GM11168 (cell line): Measurements from ENCODE around the gene ENSA.
"Not testable (repeated sequence)": the region's sequence is repeated elsewhere in the genome, so short reads cannot be mapped to it uniquely, and the experiment has no call there.

Experiments used
- in situ Hi-C: fragments of 300-500 bp; cut with MboI; formaldehyde crosslinking; loops from one replicate; pipeline ENCODE4 v1.12.0; 2022; ENCODE audit warnings: low sequenced_read_pairs; ENCODE audit not compliant: unreplicated experiment

ENSA gene

DNA sequence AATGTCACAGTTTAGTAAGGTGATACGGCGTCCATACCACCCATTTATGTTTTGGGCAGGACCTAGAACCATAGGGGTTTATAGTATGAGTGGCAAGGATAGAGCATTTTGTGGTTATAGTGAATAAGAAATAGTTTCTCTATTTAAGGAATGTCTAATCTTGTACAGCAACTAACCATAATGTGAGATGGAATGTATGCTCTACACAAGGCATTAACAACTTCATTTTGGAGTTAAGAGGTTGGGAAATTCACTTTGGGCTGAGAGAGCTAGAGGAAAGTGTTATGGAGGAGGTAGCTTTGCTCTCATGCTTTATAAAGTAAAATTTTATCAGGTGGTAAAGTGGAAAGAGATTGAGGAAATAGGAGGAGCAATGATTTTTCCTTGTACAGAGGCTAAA lies 47.0 kb downstream of the ENSA start:
- in situ Hi-C loops: no loop called here

GRCh38 chr1:150581962-150582361 lies 47.5 kb downstream of the ENSA start:
- in situ Hi-C loops: not testable (repeated sequence)

DNA sequence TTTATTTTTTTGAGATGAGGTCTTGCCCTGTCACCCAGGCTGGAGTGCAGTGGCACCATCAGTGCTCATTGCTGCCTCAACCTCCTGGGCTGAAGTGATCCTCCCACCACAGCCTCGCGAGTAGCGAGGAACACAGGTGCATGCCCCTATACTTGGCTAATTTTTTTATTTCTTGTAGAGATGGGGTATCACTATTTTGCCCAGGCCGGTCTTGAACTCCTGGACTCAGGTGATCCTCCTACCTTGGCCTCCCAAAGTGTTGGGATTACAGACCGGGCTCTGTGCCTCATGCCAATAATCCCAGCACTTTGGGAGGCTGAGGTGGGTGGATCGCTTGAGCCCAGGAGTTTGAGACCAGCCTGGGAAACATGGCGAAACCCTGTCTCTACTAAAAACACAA lies 48.0 kb downstream of the ENSA start:
- in situ Hi-C loops: not testable (repeated sequence)

DNA sequence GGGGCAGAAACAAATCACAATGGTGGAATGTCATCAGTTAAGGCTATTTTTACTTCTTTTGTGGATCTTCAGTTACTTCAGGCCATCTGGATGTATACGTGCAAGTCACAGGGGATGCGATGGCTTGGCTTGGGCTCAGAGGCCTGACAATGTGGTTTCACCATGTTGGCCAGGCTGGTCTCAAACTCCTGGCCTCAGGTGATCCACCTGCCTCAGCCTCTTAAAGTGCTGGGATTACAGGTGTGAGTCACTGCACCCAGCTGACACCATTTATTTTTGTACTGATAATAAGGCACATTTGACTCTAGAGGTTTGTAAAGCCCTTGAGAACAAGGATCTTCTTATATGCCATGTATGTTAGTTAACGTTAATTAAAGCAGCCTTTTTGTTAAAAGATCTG lies 48.4 kb downstream of the ENSA start:
- in situ Hi-C loops: not testable (repeated sequence)

DNA sequence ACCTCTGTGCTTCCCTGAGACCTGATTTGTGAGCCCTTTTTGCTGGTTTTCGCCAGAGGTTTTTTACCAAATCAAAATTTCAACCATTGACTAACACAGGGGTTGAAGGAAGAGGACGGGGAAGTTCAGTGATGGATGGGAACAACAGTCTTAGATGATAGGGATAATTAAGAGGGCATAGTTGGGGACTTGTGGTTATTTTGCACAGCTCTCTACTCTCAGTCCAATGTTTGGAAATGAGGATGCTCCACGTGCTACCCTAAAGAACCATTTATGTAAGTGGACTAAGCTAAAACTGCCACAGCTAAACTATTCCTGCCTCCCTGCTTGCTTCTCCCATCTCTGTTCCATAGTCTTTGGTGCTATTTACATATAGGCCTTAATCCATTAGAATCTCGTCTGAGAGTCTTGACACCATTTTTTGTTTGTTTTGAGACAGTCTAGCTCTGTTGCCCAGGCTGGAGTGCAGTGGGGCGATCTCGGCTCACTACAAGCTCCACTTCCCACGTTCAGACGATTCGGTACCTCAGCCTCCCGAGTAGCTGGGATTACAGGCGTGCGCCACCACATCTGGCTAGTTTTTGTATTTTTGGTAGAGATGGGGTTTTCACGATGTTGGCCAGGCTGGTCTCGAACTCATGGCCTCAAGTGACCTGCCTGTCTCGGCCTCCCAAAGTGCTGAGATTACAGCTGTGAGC lies 49.3 kb downstream of the ENSA start:
- in situ Hi-C loops: no loop called here

- in situ Hi-C loops: no loop called here
Observed at GRCh38 chr1:150579110-150579944, 50.1 kb downstream of the ENSA start, which contains the start of gene MCL1. Gene MCL1 (minus strand): TSS chr1:150579610. CDS start chr1:150579530, 80 bp downstream.

GRCh38 chr1:150578272-150579109 lies 50.9 kb downstream of the ENSA start:
- in situ Hi-C loops: no loop called here

DNA sequence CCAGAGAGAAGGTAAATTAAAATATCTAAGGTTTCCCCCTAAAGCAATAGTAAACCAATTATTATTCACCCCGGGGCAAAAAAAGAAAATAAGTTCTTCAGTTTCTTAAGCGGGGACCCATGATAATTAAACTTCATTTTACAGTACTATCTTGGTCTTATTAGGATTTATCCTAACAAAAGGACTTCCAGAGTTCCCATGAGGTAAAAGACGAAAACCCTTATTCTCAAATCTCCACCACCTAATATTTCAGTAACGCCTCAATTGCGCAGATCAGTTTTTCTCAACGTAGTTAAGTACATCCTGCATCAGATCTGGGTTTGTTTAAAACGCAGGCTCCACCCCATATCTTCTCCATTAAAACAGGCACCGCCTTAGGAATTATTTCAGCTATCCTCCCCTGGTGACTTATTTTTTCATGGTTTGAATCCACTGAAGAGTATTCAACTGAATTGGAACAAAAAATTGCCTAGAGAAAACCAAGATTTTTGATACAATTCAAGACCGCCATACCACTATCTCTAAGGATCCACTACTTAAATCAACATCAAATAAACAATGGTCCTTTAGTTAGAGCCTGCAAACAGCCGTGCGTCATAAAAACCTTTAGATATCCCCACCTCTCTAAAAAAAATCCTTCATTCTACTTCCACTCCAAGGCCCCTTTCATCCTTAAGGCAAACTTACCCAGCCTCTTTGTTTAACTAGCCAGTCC lies 51.7 kb downstream of the ENSA start:
- in situ Hi-C loops: no loop called here

DNA sequence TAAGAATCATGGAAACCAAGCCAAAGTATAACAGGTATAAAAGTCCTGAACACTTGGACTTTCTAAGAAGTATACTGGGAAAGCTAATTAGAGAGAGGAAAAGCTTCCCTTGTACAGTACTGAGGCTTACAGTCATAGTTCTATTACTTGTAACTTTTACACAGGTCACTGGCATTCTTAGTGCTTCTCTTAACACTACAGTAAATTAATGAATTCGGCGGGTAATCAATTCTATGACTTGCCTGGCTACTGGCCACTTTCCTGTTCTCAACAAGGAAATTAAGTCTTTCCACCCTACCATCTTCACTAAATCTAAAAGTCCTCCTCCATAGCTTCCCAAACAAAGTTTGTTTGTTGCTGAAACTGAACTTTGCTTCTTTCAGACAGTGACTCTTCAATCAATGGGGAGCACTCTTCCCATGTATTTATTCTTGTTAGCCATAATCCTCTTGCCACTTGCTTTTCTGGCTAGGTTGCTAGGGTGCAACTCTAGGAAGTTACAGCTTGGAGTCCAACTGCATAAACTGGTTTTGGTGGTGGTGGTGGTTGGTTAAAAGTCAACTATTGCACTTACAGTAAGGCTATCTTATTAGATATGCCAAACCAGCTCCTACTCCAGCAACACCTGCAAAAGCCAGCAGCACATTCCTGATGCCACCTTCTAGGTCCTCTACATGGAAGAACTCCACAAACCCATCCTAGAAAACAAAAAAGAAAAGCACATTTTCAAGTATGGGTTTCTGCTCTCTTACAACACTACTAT lies 52.4 kb downstream of the ENSA start:
- in situ Hi-C loops: no loop called here

GRCh38 chr1:150576367-150576711 lies 53.1 kb downstream of the ENSA start:
- in situ Hi-C loops: no loop called here

GRCh38 chr1:150575518-150576366 lies 53.7 kb downstream of the ENSA start:
- in situ Hi-C loops: no loop called here

- in situ Hi-C loops: no loop called here
Observed at GRCh38 chr1:150575072-150575489, 54.3 kb downstream of the ENSA start.

GRCh38 chr1:150574260-150575071 lies 54.9 kb downstream of the ENSA start:
- in situ Hi-C loops: no loop called here

DNA sequence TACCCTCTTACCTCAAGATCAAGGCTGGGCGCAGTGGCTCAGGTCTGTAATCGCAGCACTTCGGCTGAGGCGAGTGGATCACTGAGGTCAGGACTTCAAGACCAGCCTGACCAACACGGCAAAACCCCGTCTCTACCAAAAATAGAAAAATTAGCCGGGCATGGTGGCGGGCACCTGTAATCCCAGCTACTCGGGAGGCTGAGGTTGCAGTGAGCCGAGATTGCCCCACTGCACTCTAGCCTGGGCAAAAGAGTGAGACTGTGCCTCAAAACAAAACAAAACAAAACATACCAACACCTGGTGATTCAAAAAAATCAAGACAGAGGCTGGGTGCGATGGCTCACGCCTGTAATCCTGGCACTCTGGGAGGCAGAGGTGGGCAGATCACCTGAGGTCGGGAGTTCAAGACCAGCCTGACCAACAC lies 55.8 kb downstream of the ENSA start:
- in situ Hi-C loops: not testable (repeated sequence)

DNA sequence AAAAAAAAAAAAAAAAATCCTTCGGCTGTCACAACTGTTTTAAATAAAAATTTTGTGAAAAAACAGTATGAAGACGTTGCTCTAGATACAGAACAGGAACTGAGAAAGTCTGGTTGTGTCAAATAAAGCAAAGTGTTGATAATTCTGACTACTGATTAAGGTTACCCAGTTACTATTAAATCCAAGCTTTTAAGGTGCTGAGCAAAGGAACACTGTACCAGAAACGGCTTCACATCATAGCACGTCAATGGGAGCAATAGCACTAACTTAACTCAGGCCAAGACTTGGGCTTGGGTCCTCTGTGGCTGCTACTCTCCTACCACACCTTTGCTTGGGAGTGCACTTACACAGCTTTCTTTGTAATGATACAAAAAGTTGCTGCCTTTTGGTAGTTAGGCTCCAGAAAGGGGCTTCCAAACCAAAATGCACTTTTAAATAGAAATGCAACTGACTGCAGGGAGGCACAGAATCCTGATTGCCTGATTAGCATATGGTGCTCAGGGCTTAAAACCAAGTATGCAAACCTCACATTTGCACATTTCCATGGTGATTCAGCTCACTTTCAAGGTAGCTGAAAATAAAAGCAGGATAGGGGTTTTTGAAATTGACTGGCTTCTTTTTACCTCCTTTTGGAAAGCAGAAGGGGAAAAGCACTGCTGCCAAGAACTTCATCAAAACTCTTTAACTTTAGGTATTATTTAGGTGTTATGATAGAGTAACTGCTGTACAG lies 56.3 kb downstream of the ENSA start:
- in situ Hi-C loops: no loop called here
